Right lobe of liver (tissue), 6 donors: ENCODE measurements around the gene SLC22A23. TPM values are rescaled to one million over a fixed set of nuclear protein-coding genes. Genes with fewer than 3 reads are reported as not detected.

Source experiments
- ATAC-seq, 4 donors: fragments of 200-7000 bp; cut with Tn5 transposase; one replicate each; pipeline ENCODE4 v1.9.1; 2020; ENCODE audit warnings: mild to moderate bottlenecking in 4 of 4, moderate library complexity in 4 of 4
- DNase-seq, 3 donors: peaks; one replicate each; pipeline ENCODE4 v3.0.0-alpha.2; 2020
- H3K27ac ChIP-seq, 3 donors: fragments of 200-600 bp; one replicate each; pipeline ENCODE4 v1.8.0; 2022
- H3K27me3 ChIP-seq, 2 donors: fragments of 200-600 bp; one replicate each; pipeline ENCODE4 v1.8.0; 2022
- H3K36me3 ChIP-seq, 4 donors: fragments of 200-600 bp; sonication (generic) in 1 of 4; one replicate each; pipeline versions ENCODE4 v1.5.1 to v1.8.0; 2017 to 2022; ENCODE audit warnings: control low read depth in 1 of 4
- H3K4me1 ChIP-seq, 4 donors: fragments of 200-600 bp; sonication (generic) in 1 of 4; one replicate each; pipeline versions ENCODE4 v1.5.1 to v1.8.0; 2017 to 2022; ENCODE audit warnings: control low read depth in 1 of 4
- H3K4me3 ChIP-seq, 3 donors: fragments of 200-600 bp; one replicate each; pipeline ENCODE4 v1.8.0; 2022
- H3K9me3 ChIP-seq, 4 donors: fragments of 200-600 bp; sonication (generic) in 1 of 4; one replicate each; pipeline versions ENCODE4 v1.5.1 to v1.8.0; 2017 to 2022; ENCODE audit warnings: control low read depth in 1 of 4
- POLR2A ChIP-seq: fragments of 450-650 bp; IDR thresholded peaks from one replicate; pipeline ENCODE4 v1.6.1; 2017; ENCODE audit warnings: antibody characterized with exemption, mild to moderate bottlenecking
- WGBS: methylation state at CpG from one replicate; pipeline ENCODE4 v1.1.6; 2018; ENCODE audit warnings: low coverage, low lambda C conversion rate; ENCODE audit not compliant: insufficient coverage; ENCODE audit errors: missing lambda C conversion rate; 5-methylcytosine and 5-hydroxymethylcytosine counted together
- intact Hi-C, 2 donors: fragments of 100-400 bp; cut with DNase I; formaldehyde crosslinking; loops; one replicate each; pipeline versions ENCODE4 v1.11.2 to v1.14.1; 2022
- total RNA-seq, 6 experiments: library from RNA; depleted of rRNA in 2 of 6; stranded (reverse); fragments of >200 nt in 2 of 6; fragmentation: NEBNext Ultra II Directional in 3 of 6; extraction: Animal tissue kit (Norgen Biotek cat#: 25700) in 3 of 6; gene quantifications; one replicate each; pipeline versions ENCODE4 v1.1.0 to v1.2.4, GENCODE V29; 2016 to 2023
- TF ChIP-seq, protein P1 (sequence below), 4 donors: fragments of 200-600 bp in 3 of 4; fragments of 450-650 bp in 1 of 4; IDR thresholded peaks; one replicate each; pipeline versions ENCODE4 v1.5.1 to v1.8.0; 2016 to 2022; ENCODE audit warnings: antibody characterized with exemption in 4 of 4, mild to moderate bottlenecking in 2 of 4
- donor health status: DM: no; HTN: yes; CAD: no.
- donor health status: DM: no; HTN: no; CAD: no.
- donor health status: DM: no; HTN: no; CAD: no.
- donor health status: DM: no; HTN: yes; CAD: no.
- donor health status: DM: no; HTN: yes; CAD: no.

Gene SLC22A23
- total RNA-seq, 6 experiments from 2014 or later = 11.7 to 27.6 (median 16.3) TPM

DNA sequence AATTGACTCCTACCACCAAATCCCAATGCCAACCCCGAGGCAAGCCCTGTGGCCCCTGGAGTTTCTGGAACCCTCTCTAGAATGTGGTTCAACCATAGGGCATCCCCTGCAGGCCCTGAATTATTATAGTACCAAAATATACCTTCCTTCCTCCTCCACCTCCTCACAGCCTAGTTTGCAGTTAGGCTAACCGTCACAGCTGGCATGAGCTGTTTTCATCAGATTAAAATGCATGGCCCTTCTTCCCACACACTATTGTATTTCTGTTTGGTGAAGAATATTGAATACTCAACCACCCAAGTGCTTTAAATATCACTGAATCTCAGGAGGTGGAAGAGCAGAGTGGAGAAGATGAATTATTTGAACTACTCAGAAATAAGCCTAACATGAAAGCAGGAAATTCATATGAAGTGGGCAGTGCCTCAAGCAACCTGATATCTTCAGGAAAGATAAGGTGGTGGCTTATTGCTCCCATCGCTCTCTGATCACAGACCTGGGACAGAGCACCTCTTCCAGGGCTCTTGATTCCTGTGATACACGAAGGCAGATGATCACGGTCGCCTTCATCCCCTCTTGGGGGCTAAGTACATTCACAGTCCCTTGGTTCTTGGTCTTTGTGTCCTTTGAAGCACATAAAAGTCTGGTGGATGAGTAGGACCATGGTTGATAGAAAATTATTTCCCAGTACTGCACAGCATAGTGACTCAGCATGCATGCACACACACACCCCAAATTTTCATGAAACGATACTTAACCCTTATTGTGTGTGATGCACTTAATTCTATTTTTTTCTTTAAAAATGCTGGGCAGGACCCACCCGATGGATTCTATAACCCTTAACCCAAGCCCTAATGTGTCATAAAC, 107.2 kb downstream of the SLC22A23 start:
- Histone ChIP-seq H3K4me3 (no peak overlapping the region), H3K9me3 (no peaks in the 10 kb centered on the region), H3K27ac (no peak overlapping the region), H3K4me1 (peaks cover 0 to 35% (median 0%) of the 10 kb centered on the region in 4 donors), H3K36me3 (no peaks in the 10 kb centered on the region), H3K27me3 (no peaks in the 10 kb centered on the region)
- WGBS = 93% methylated on average over 7 of the region's 8 CpGs
- ATAC-seq (no peak), DNase-seq (no peak)
- TF ChIP-seq, protein P1, sequence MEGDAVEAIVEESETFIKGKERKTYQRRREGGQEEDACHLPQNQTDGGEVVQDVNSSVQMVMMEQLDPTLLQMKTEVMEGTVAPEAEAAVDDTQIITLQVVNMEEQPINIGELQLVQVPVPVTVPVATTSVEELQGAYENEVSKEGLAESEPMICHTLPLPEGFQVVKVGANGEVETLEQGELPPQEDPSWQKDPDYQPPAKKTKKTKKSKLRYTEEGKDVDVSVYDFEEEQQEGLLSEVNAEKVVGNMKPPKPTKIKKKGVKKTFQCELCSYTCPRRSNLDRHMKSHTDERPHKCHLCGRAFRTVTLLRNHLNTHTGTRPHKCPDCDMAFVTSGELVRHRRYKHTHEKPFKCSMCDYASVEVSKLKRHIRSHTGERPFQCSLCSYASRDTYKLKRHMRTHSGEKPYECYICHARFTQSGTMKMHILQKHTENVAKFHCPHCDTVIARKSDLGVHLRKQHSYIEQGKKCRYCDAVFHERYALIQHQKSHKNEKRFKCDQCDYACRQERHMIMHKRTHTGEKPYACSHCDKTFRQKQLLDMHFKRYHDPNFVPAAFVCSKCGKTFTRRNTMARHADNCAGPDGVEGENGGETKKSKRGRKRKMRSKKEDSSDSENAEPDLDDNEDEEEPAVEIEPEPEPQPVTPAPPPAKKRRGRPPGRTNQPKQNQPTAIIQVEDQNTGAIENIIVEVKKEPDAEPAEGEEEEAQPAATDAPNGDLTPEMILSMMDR (IDR thresholded peaks at IDR 0.05) = no peak
- no peak for TF ChIP-seq POLR2A
- intact Hi-C loops = no loop called here

DNA sequence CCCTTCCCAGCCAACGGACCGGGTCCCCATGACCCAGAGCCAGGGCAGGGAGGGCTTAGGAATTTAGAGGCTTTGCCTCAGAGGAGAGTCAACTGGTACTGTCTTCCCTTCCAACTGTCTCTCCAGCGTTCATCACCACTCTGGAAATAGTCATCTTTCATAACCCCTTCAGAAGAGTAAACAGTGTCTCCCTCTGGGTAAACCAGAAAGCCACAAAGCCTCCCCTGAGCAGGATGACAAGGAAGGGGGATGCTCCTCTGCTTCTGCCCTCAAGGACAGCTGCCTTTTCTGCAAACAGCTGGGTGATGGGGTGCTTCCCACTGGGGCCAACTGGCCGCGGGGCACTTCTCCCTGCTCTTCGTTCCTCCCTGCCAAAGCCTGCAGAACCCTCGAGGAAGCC, 108.0 kb downstream of the SLC22A23 start:
- no peak for ATAC-seq
- no peak overlapping the region for H3K27ac ChIP-seq
- intact Hi-C loops = no loop called here

DNA sequence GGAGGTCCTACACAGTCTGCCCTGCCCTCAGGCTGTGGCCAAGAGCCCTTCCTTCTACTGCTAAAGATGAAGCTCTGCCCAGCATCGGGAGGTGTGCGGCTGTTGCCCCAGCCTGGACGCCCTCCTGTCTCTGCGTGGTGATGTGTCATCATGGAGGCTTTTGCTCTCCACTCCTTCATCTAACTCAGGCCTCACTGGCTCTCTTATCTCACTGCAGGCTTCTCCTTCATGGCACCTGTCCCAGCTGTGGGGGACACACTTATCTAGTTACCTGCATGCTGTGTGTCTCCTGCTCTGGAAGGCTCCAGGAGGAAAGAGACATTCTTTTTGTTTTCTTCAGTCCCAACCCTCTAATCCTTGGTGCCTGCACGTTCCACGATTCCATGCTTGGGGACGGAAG, 109.0 kb downstream of the SLC22A23 start:
- no peaks in the 10 kb centered on the region for H3K27me3 ChIP-seq
- TF ChIP-seq, protein P1 (IDR thresholded peaks at IDR 0.05) = no peak
- intact Hi-C loops = no loop called here
- no peak overlapping the region for H3K27ac ChIP-seq
- ATAC-seq = no peak
- H3K4me1 ChIP-seq = peaks cover 0 to 24% (median 0%) of the 10 kb centered on the region in 4 donors
- H3K9me3 ChIP-seq = no peaks in the 10 kb centered on the region
- 86% methylated on average over 1 of the region's 7 CpGs for WGBS
- H3K4me3 ChIP-seq = no peak overlapping the region
- no peaks in the 10 kb centered on the region for H3K36me3 ChIP-seq
- no peak for DNase-seq

More for the DNA sequence above, 108.0 kb downstream of the SLC22A23 start:
- WGBS = 72% methylated on average over 2 of the region's 7 CpGs
- no peaks in the 10 kb centered on the region for H3K9me3 ChIP-seq
- DNase-seq = no peak
- TF ChIP-seq, protein P1 (IDR thresholded peaks at IDR 0.05) = no peak
- TF ChIP-seq POLR2A = no peak
- H3K4me1 ChIP-seq = peaks cover 0 to 34% (median 0%) of the 10 kb centered on the region in 4 donors
- no peaks in the 10 kb centered on the region for H3K27me3 ChIP-seq
- no peaks in the 10 kb centered on the region for H3K36me3 ChIP-seq
- no peak overlapping the region for H3K4me3 ChIP-seq

DNA sequence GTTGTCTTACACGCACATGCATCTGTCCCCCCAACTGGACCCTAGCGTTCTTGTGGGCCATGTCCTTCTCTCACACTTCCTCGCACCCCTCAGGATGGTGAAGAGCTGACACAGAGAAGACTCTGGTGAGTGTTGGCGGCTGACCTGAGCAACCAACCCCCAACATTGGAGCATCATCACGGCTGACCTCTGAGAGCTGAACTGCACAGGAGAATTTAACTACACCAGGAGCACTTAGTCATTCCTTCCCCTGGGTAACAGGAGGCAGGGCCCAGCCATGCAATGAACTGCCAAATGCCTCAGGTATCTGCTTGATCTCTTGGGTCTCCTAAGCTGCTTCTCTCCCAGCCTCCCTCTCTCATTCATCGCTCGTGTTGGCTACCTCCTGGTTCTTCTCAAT, 109.6 kb downstream of the SLC22A23 start:
- Histone ChIP-seq H3K4me1 (peaks cover 0 to 20% (median 0%) of the 10 kb centered on the region in 4 donors), H3K27me3 (no peaks in the 10 kb centered on the region), H3K36me3 (no peaks in the 10 kb centered on the region), H3K9me3 (no peaks in the 10 kb centered on the region), H3K4me3 (no peak overlapping the region), H3K27ac (no peak overlapping the region)
- TF ChIP-seq POLR2A = no peak
- TF ChIP-seq, protein P1 (IDR thresholded peaks at IDR 0.05) = no peak
- DNase-seq (no peak), ATAC-seq (no peak)
- intact Hi-C loops = no loop called here
- WGBS = 100% methylated on average over 6 of the region's 7 CpGs
